GM19463 (cell line): ENCODE data around the gene KDM4B.

Source experiments
- ATAC-seq: cut with Tn5 transposase; IDR thresholded peaks from one replicate; pipeline ENCODE4 v1.9.1; 2021; ENCODE audit warnings: mild to moderate bottlenecking, moderate library complexity; ENCODE audit not compliant: unreplicated experiment

The KDM4B gene

GRCh38 chr19:4984106-4984380, 15.1 kb downstream of the KDM4B start:
- no peak for ATAC-seq

GRCh38 chr19:4984438-4984990, 15.6 kb downstream of the KDM4B start:
- no peak for ATAC-seq

- no peak for ATAC-seq
Measured at GRCh38 chr19:4985551-4985991, 16.7 kb downstream of the KDM4B start.

- no peak for ATAC-seq
Measured at GRCh38 chr19:4986056-4986455, 17.1 kb downstream of the KDM4B start.

GRCh38 chr19:4986471-4986891, 17.6 kb downstream of the KDM4B start:
- ATAC-seq, result no peak

GRCh38 chr19:4987256-4987655, 18.3 kb downstream of the KDM4B start:
- ATAC-seq, result no peak

- ATAC-seq, result no peak
Measured at GRCh38 chr19:4987692-4988370, 18.9 kb downstream of the KDM4B start.

GRCh38 chr19:4988770-4989251, 19.9 kb downstream of the KDM4B start:
- ATAC-seq, result no peak

GRCh38 chr19:4990306-4990705, 21.4 kb downstream of the KDM4B start:
- no peak for ATAC-seq

GRCh38 chr19:4991538-4991937, 22.6 kb downstream of the KDM4B start:
- ATAC-seq, result no peak

GRCh38 chr19:4991996-4992698, 23.2 kb downstream of the KDM4B start:
- no peak for ATAC-seq

- ATAC-seq, result no peak
Measured at GRCh38 chr19:4993683-4994082, 24.8 kb downstream of the KDM4B start.

GRCh38 chr19:4996701-4997100, 27.8 kb downstream of the KDM4B start:
- ATAC-seq, result no peak

GRCh38 chr19:4997297-4997696, 28.4 kb downstream of the KDM4B start:
- ATAC-seq, result no peak

- ATAC-seq, result no peak
Measured at GRCh38 chr19:5000120-5000611, 31.3 kb downstream of the KDM4B start.

- ATAC-seq, result no peak
Measured at GRCh38 chr19:5001615-5002014, 32.7 kb downstream of the KDM4B start.

GRCh38 chr19:5002143-5002542, 33.2 kb downstream of the KDM4B start:
- ATAC-seq, result no peak

GRCh38 chr19:5003781-5004180, 34.9 kb downstream of the KDM4B start:
- no peak for ATAC-seq

- ATAC-seq, result no peak
Measured at GRCh38 chr19:5005096-5005495, 36.2 kb downstream of the KDM4B start.

GRCh38 chr19:5006201-5006600, 37.3 kb downstream of the KDM4B start:
- no peak for ATAC-seq

GRCh38 chr19:5006821-5007220, 37.9 kb downstream of the KDM4B start:
- ATAC-seq, result no peak
